Panc1 (cell line): Measurements from ENCODE around the gene IL1RAPL1. TPM values are rescaled to one million over a fixed set of nuclear protein-coding genes. Genes with fewer than 3 reads are reported as not detected.

Experiments
- ATAC-seq: fragments of 200-7000 bp; cut with Tn5 transposase; 2 replicates; pipeline ENCODE4 v1.9.1; 2020; ENCODE audit warnings: mild to moderate bottlenecking, moderate library complexity
- BruUV-seq: library from RNA; stranded (reverse); fragments of 400-500 nt; replicated peaks from 2 replicates; lab custom pipeline; 2021; lab: Mats Ljungman, UMichigan
- CTCF ChIA-PET: fragments of 300-600 bp; sonication (Branson Sonifier 250); formaldehyde crosslinking; loops from one replicate; lab custom pipeline; 2022; ENCODE audit warnings: antibody characterized with exemption; lab: Charles Lee
- POLR2A ChIA-PET: fragments of 300-600 bp; sonication (Branson Sonifier 250); formaldehyde crosslinking; loops from one replicate; lab custom pipeline; 2022; ENCODE audit warnings: antibody characterized with exemption; lab: Charles Lee
- DNase-seq: peaks from one replicate; pipeline ENCODE4 v3.0.0-alpha.2; 2010; ENCODE audit warnings: low read depth, low spot score
- H3K27ac ChIP-seq: 2 replicates; pipeline ENCODE4 v1.5.1; 2011; ENCODE audit warnings: mild to moderate bottlenecking, low read length, inconsistent platforms
- H3K27me3 ChIP-seq: fragments of 200-500 bp; sonication (Bioruptor generic); 2 replicates; pipeline ENCODE4 v1.6.0; 2014; ENCODE audit warnings: low read length, inconsistent platforms; ENCODE audit not compliant: control insufficient read depth, insufficient read depth
- H3K36me3 ChIP-seq: fragments of 200-500 bp; sonication (Bioruptor generic); 2 replicates; pipeline ENCODE4 v1.5.1; 2014; ENCODE audit warnings: inconsistent platforms, mild to moderate bottlenecking, low read length, moderate library complexity; ENCODE audit not compliant: control insufficient read depth, insufficient read depth
- H3K4me1 ChIP-seq: 2 replicates; pipeline ENCODE4 v1.5.1; 2011; ENCODE audit warnings: inconsistent platforms, mild to moderate bottlenecking, low read length, moderate library complexity; ENCODE audit not compliant: control insufficient read depth, insufficient read depth
- H3K4me3 ChIP-seq, 2 experiments: 2 replicates each; pipeline ENCODE4 v1.5.1; 2011 to 2012; ENCODE audit warnings: low read depth in 2 of 2, low read length in 2 of 2, mild to moderate bottlenecking in 2 of 2, inconsistent platforms in 1 of 2, moderate library complexity in 1 of 2
- H3K9me3 ChIP-seq: fragments of 200-500 bp; sonication (Bioruptor generic); 2 replicates; pipeline ENCODE4 v1.5.1; 2014; ENCODE audit warnings: low read depth, mild to moderate bottlenecking, inconsistent platforms, low read length, moderate library complexity; ENCODE audit not compliant: control insufficient read depth, insufficient read depth
- SIN3A ChIP-seq: IDR thresholded peaks from 2 replicates; pipeline ENCODE4 v1.6.1; 2012; ENCODE audit warnings: low read depth, mild to moderate bottlenecking, low read length, moderate library complexity, borderline replicate concordance; ENCODE audit not compliant: insufficient read depth
- TCF7L2 ChIP-seq: IDR thresholded peaks from 2 replicates; pipeline ENCODE4 v1.6.1; 2011; ENCODE audit warnings: mild to moderate bottlenecking, low read depth, low read length, inconsistent platforms
- in situ Hi-C: cut with HindIII; loops from 2 replicates; pipeline ENCODE4 v1.10.0; 2016; ENCODE audit warnings: low sequenced_read_pairs, low pct_unique_long_range_greater_than_20kb
- intact Hi-C: fragments of 100-400 bp; cut with micrococcal nuclease; formaldehyde crosslinking; loops from one replicate; pipeline ENCODE4 v1.10.0; 2022; ENCODE audit not compliant: unreplicated experiment
- total RNA-seq: library from RNA; stranded (reverse); gene quantifications from one replicate; pipeline ENCODE4 v1.2.1, GENCODE V29; 2021; ENCODE audit not compliant: unreplicated experiment
- TF ChIP-seq, protein P1 (sequence below), 2 experiments: IDR thresholded peaks; 2 replicates each; pipeline ENCODE4 v1.6.1; 2011 to 2012; ENCODE audit warnings: low read depth in 2 of 2, control low read depth in 1 of 2, low read length in 1 of 2, mild to moderate bottlenecking in 1 of 2, moderate library complexity in 1 of 2; ENCODE audit not compliant: insufficient read depth in 1 of 2
- TF ChIP-seq, protein P2 (sequence below): fragments of 450-650 bp; IDR thresholded peaks from 2 replicates; pipeline ENCODE4 v1.5.1; 2017; ENCODE audit warnings: mild to moderate bottlenecking

Gene IL1RAPL1
- total RNA-seq, 1 experiment from 2014 or later: 0.59 TPM

DNA sequence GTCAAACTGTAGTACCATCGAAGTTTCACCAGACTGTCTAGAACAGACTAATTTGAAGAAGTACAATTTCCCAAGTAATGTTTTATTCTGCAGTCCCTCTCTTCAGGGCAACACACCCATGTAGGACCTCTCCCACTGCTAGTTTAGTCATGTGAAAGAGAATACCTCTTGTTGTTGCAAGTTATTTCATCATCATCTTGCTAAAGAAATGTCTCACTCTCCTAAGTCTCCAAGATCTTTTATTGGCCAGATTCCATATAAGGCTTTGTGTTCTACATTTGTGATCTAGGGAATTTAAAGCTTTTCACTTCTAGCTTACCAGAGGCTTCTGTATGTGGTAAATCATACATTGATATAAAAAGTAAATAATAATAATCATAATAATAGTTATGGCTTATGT lies 882.8 kb downstream of the IL1RAPL1 start:
- no peak for ATAC-seq
- Histone ChIP-seq H3K9me3 (no peaks in the 10 kb centered on the region), H3K4me1 (no peaks in the 10 kb centered on the region), H3K27me3 (no peaks in the 10 kb centered on the region), H3K4me3 (no peak overlapping the region), H3K36me3 (no peaks in the 10 kb centered on the region), H3K27ac (no peak overlapping the region)
- intact Hi-C loops (no loop called here), in situ Hi-C loops (no loop called here)
- no peak for DNase-seq
- TF ChIP-seq, protein P1, sequence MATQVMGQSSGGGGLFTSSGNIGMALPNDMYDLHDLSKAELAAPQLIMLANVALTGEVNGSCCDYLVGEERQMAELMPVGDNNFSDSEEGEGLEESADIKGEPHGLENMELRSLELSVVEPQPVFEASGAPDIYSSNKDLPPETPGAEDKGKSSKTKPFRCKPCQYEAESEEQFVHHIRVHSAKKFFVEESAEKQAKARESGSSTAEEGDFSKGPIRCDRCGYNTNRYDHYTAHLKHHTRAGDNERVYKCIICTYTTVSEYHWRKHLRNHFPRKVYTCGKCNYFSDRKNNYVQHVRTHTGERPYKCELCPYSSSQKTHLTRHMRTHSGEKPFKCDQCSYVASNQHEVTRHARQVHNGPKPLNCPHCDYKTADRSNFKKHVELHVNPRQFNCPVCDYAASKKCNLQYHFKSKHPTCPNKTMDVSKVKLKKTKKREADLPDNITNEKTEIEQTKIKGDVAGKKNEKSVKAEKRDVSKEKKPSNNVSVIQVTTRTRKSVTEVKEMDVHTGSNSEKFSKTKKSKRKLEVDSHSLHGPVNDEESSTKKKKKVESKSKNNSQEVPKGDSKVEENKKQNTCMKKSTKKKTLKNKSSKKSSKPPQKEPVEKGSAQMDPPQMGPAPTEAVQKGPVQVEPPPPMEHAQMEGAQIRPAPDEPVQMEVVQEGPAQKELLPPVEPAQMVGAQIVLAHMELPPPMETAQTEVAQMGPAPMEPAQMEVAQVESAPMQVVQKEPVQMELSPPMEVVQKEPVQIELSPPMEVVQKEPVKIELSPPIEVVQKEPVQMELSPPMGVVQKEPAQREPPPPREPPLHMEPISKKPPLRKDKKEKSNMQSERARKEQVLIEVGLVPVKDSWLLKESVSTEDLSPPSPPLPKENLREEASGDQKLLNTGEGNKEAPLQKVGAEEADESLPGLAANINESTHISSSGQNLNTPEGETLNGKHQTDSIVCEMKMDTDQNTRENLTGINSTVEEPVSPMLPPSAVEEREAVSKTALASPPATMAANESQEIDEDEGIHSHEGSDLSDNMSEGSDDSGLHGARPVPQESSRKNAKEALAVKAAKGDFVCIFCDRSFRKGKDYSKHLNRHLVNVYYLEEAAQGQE (IDR thresholded peaks at IDR 0.05; ENCODE audit: insufficient read depth in 1 of 2, low read depth in 2 of 2, low read length in 1 of 2): no peak
- TF ChIP-seq SIN3A: no peak
- TF ChIP-seq, protein P2, sequence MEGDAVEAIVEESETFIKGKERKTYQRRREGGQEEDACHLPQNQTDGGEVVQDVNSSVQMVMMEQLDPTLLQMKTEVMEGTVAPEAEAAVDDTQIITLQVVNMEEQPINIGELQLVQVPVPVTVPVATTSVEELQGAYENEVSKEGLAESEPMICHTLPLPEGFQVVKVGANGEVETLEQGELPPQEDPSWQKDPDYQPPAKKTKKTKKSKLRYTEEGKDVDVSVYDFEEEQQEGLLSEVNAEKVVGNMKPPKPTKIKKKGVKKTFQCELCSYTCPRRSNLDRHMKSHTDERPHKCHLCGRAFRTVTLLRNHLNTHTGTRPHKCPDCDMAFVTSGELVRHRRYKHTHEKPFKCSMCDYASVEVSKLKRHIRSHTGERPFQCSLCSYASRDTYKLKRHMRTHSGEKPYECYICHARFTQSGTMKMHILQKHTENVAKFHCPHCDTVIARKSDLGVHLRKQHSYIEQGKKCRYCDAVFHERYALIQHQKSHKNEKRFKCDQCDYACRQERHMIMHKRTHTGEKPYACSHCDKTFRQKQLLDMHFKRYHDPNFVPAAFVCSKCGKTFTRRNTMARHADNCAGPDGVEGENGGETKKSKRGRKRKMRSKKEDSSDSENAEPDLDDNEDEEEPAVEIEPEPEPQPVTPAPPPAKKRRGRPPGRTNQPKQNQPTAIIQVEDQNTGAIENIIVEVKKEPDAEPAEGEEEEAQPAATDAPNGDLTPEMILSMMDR: no peak
- ChIA-PET POLR2A (no interaction called here), CTCF (no interaction called here)
- BruUV-seq: no TSS peak

DNA sequence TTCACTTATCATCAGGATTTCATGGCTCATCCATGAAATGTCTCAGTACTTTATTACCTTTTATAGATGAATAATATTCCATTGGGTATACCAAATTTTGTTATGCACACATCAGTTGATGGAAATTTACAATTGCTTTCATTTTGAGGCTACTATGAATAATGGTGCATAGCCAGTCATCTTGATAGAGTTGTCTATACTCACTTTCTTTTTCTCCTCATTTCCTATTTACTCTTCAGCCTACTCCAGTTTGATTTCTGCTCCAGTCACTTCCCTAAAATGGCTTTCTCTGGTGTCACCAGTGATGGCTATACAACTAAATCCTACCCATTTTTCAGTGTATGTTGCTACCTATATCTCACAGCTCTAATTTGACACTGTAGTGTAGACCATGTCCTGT lies 884.6 kb downstream of the IL1RAPL1 start:
- TF ChIP-seq TCF7L2 (no peak), SIN3A (no peak)
- TF ChIP-seq, protein P1 (IDR thresholded peaks at IDR 0.05; ENCODE audit: insufficient read depth in 1 of 2, low read depth in 2 of 2, low read length in 1 of 2): no peak
- BruUV-seq: no TSS peak
- ATAC-seq (no peak), DNase-seq (no peak)
- H3K36me3 ChIP-seq: no peaks in the 10 kb centered on the region
- in situ Hi-C loops: no loop called here
- intact Hi-C loops: no loop called here
- ChIA-PET CTCF (no interaction called here), POLR2A (no interaction called here)
- H3K4me3 ChIP-seq: no peak overlapping the region
- H3K27ac ChIP-seq: no peak overlapping the region
- H3K9me3 ChIP-seq: no peaks in the 10 kb centered on the region
- no peaks in the 10 kb centered on the region for H3K4me1 ChIP-seq
- no peaks in the 10 kb centered on the region for H3K27me3 ChIP-seq
